ENCODE measurements around the gene CLUH.
A peak's percentile ranks its signal among the peaks of the same experiment; 100 is the strongest.

Gene CLUH

GRCh38 chr17:2711608-2712299 lies at the start of gene CLUH:
Gene CLUH (minus strand): TSS chr17:2711764. CDS start chr17:2711661, 103 bp downstream.
- peak; percentile 97 for DNase-seq (ENCODE audit: low spot score)

- DNase-seq (ENCODE audit: low spot score), result no peak
Measured at GRCh38 chr17:2758870-2759269, 47.3 kb upstream of the CLUH start.

- no peak for DNase-seq (ENCODE audit: low spot score)
Measured at GRCh38 chr17:2755891-2756724, 44.5 kb upstream of the CLUH start.

GRCh38 chr17:2751491-2751890 lies 39.9 kb upstream of the CLUH start:
- DNase-seq (ENCODE audit: low spot score), result no peak

GRCh38 chr17:2750721-2751120 lies 39.2 kb upstream of the CLUH start:
- no peak for DNase-seq (ENCODE audit: low spot score)

GRCh38 chr17:2749784-2750181 lies 38.2 kb upstream of the CLUH start:
- DNase-seq (ENCODE audit: low spot score), result peak; percentile 60

GRCh38 chr17:2749058-2749783 lies 37.7 kb upstream of the CLUH start, which contains the start of gene CCDC92B:
Gene CCDC92B (minus strand): TSS chr17:2749652. CDS start chr17:2735145, 14,507 bp downstream.
- DNase-seq (ENCODE audit: low spot score), result no peak

GRCh38 chr17:2745317-2746037 lies 33.9 kb upstream of the CLUH start:
- no peak for DNase-seq (ENCODE audit: low spot score)

GRCh38 chr17:2737693-2738092 lies 26.1 kb upstream of the CLUH start:
- no peak for DNase-seq (ENCODE audit: low spot score)

GRCh38 chr17:2736956-2737355 lies 25.4 kb upstream of the CLUH start:
- DNase-seq (ENCODE audit: low spot score), result no peak

GRCh38 chr17:2735896-2736295 lies 24.3 kb upstream of the CLUH start:
- DNase-seq (ENCODE audit: low spot score), result no peak

- no peak for DNase-seq (ENCODE audit: low spot score)
Measured at GRCh38 chr17:2734939-2735338, 23.4 kb upstream of the CLUH start.

GRCh38 chr17:2731807-2732206 lies 20.2 kb upstream of the CLUH start:
- DNase-seq (ENCODE audit: low spot score), result no peak

- DNase-seq (ENCODE audit: low spot score), result no peak
Measured at GRCh38 chr17:2730764-2731353, 19.3 kb upstream of the CLUH start.

- no peak for DNase-seq (ENCODE audit: low spot score)
Measured at GRCh38 chr17:2724784-2725164, 13.2 kb upstream of the CLUH start.

GRCh38 chr17:2723997-2724783 lies 12.6 kb upstream of the CLUH start:
- no peak for DNase-seq (ENCODE audit: low spot score)

- no peak for DNase-seq (ENCODE audit: low spot score)
Measured at GRCh38 chr17:2723505-2723996, 12.0 kb upstream of the CLUH start.

- DNase-seq (ENCODE audit: low spot score), result no peak
Measured at GRCh38 chr17:2722611-2723010, 11.0 kb upstream of the CLUH start.

GRCh38 chr17:2721603-2722002 lies 10.0 kb upstream of the CLUH start:
- no peak for DNase-seq (ENCODE audit: low spot score)

GRCh38 chr17:2719861-2720260 lies 8.3 kb upstream of the CLUH start:
- no peak for DNase-seq (ENCODE audit: low spot score)
